HepG2 (cell line): ENCODE data around the gene PDE4C. TPM values are rescaled to one million over a fixed set of nuclear protein-coding genes. Genes with fewer than 3 reads are reported as not detected.

ENCODE experiments used
- ATAC-seq: fragments of 200-7000 bp; cut with Tn5 transposase; 3 replicates; pipeline ENCODE4 v1.9.1; 2020; ENCODE audit warnings: mild to moderate bottlenecking, moderate library complexity
- BruUV-seq: library from RNA; stranded (reverse); fragments of 400-500 nt; replicated peaks from 2 replicates; lab custom pipeline; 2021; lab: Mats Ljungman, UMichigan
- CTCF ChIA-PET: fragments of 300-600 bp; formaldehyde crosslinking; extraction: SDS; loops from one replicate; lab custom pipeline; 2021; ENCODE audit warnings: low total read pairs, inconsistent platforms, low intra/inter-chr PET ratio; lab: Yijun Ruan, JAX
- POLR2A ChIA-PET: fragments of 350-600 bp; sonication (Branson Sonifier 250); formaldehyde crosslinking; loops from one replicate; lab custom pipeline; 2020; ENCODE audit warnings: antibody characterized with exemption, inconsistent platforms; lab: Yijun Ruan, JAX
- DNase-seq: peaks from one replicate; pipeline ENCODE4 v3.0.0-alpha.2; 2015; ENCODE audit warnings: low spot score
- FAIRE-seq: peaks from 3 replicates; lab custom pipeline; 2011; peaks lifted over from hg19 to GRCh38; lab: Jason Lieb, UNC
- H2AFZ ChIP-seq: one replicate; pipeline ENCODE4 v1.6.1; 2011; ENCODE audit warnings: low read length, inconsistent platforms
- H3K27ac ChIP-seq: fragments of 300-600 bp; 3 replicates; pipeline ENCODE4 v1.8.0; 2011; ENCODE audit warnings: mixed run types, mild to moderate bottlenecking, mixed read lengths, low read length, inconsistent platforms; ENCODE audit not compliant: insufficient read depth; ENCODE audit errors: extremely low read length
- H3K27me3 ChIP-seq, 2 experiments: fragments of 200-600 bp in 1 of 2; 2 replicates in 1 of 2; 3 replicates in 1 of 2; pipeline versions ENCODE4 v1.6.0 to v1.8.0; 2011; ENCODE audit warnings: low read length in 2 of 2, mild to moderate bottlenecking in 2 of 2, moderate library complexity in 2 of 2, inconsistent platforms in 1 of 2; ENCODE audit not compliant: insufficient read depth in 2 of 2, control insufficient read depth in 1 of 2
- H3K36me3 ChIP-seq, 2 experiments: fragments of 200-600 bp in 1 of 2; replicated peaks in 1 of 2; 2 replicates in 1 of 2; 3 replicates in 1 of 2; pipeline versions ENCODE4 v1.5.1 to v1.8.0; 2011; ENCODE audit warnings: low read length in 2 of 2, inconsistent platforms in 1 of 2; ENCODE audit not compliant: insufficient read depth in 2 of 2, control insufficient read depth in 1 of 2
- H3K4me1 ChIP-seq: 2 replicates; pipeline ENCODE4 v1.5.1; 2012; ENCODE audit warnings: low read length, inconsistent platforms; ENCODE audit not compliant: insufficient read depth
- H3K4me2 ChIP-seq: 2 replicates; pipeline ENCODE4 v1.6.0; 2011; ENCODE audit warnings: low read depth, low read length, inconsistent platforms
- H3K4me3 ChIP-seq, 3 experiments: fragments of 200-600 bp in 1 of 3; sonication (generic), shearing (Covaris generic) in 1 of 3; replicated peaks in 1 of 3; 2 replicates each; pipeline ENCODE4 v1.5.1; 2011 to 2016; ENCODE audit warnings: low read length in 3 of 3, inconsistent platforms in 2 of 3, low read depth in 2 of 3, mild to moderate bottlenecking in 2 of 3, control low read depth in 1 of 3, mixed read lengths in 1 of 3; ENCODE audit not compliant: insufficient read depth in 1 of 3
- H3K79me2 ChIP-seq: one replicate; pipeline ENCODE4 v1.6.1; 2011; ENCODE audit warnings: low read length, inconsistent platforms; ENCODE audit not compliant: insufficient read depth
- H3K9ac ChIP-seq: 2 replicates; pipeline ENCODE4 v1.6.0; 2011; ENCODE audit warnings: mild to moderate bottlenecking, low read depth, low read length, inconsistent platforms; ENCODE audit not compliant: insufficient read depth
- H3K9me3 ChIP-seq: 2 replicates; pipeline ENCODE4 v1.5.1; 2012; ENCODE audit warnings: mild to moderate bottlenecking, low read length
- H4K20me1 ChIP-seq: 2 replicates; pipeline ENCODE4 v1.6.0; 2011; ENCODE audit warnings: inconsistent platforms, mild to moderate bottlenecking, low read length, moderate library complexity; ENCODE audit not compliant: insufficient read depth
- ESRRA ChIP-seq: sonication (generic); formaldehyde crosslinking; IDR thresholded peaks from 2 replicates; pipeline ENCODE4 v1.5.1; 2020; ENCODE audit warnings: mild to moderate bottlenecking, low read depth, missing genetic modification reagents
- FOXK1 ChIP-seq: sonication (generic); formaldehyde crosslinking; IDR thresholded peaks from 2 replicates; pipeline ENCODE4 v1.4.0; 2020; ENCODE audit warnings: low read depth, missing genetic modification reagents, borderline replicate concordance
- HDAC1 ChIP-seq: sonication (generic); formaldehyde crosslinking; IDR thresholded peaks from 2 replicates; pipeline ENCODE4 v1.5.1; 2020; ENCODE audit warnings: mild to moderate bottlenecking, missing genetic modification reagents
- HDAC2 ChIP-seq: sonication (generic); formaldehyde crosslinking; IDR thresholded peaks from 2 replicates; pipeline ENCODE4 v1.4.0; 2020; ENCODE audit warnings: missing genetic modification reagents
- HOXA9 ChIP-seq: sonication (generic); formaldehyde crosslinking; IDR thresholded peaks from 2 replicates; pipeline ENCODE4 v1.8.1; 2022; ENCODE audit warnings: missing genetic modification reagents, mild to moderate bottlenecking, moderate library complexity, borderline replicate concordance
- NFE2L1 ChIP-seq: sonication (generic); formaldehyde crosslinking; IDR thresholded peaks from 2 replicates; pipeline ENCODE4 v1.4.0; 2020; ENCODE audit warnings: missing genetic modification reagents, mild to moderate bottlenecking, borderline replicate concordance
- PRMT3 ChIP-seq: sonication (generic); formaldehyde crosslinking; IDR thresholded peaks from 2 replicates; pipeline ENCODE4 v1.8.1; 2022; ENCODE audit warnings: low read depth, mild to moderate bottlenecking, moderate library complexity, missing genetic modification reagents, borderline replicate concordance
- REL ChIP-seq: sonication (generic); formaldehyde crosslinking; conservative IDR thresholded peaks from 2 replicates; pipeline ENCODE4 v1.8.0; 2022; ENCODE audit warnings: mild to moderate bottlenecking, missing genetic modification reagents, moderate library complexity
- SIN3B ChIP-seq: fragments of 150-350 bp; IDR thresholded peaks from 2 replicates; pipeline ENCODE4 v1.6.1; 2014; ENCODE audit warnings: low read length
- SNAPC5 ChIP-seq: sonication (generic); formaldehyde crosslinking; IDR thresholded peaks from 2 replicates; pipeline ENCODE4 v1.8.1; 2023; ENCODE audit warnings: mild to moderate bottlenecking, missing genetic modification reagents, borderline replicate concordance
- ZNF205 ChIP-seq: IDR thresholded peaks from 2 replicates; pipeline ENCODE4 v1.6.1; 2018; ENCODE audit warnings: missing biosample characterization, missing genetic modification reagents
- ZNF30 ChIP-seq: sonication (generic); formaldehyde crosslinking; IDR thresholded peaks from 2 replicates; pipeline ENCODE4 v1.5.0; 2020; ENCODE audit warnings: mild to moderate bottlenecking, missing genetic modification reagents
- ZNF460 ChIP-seq: sonication (generic); formaldehyde crosslinking; IDR thresholded peaks from 2 replicates; pipeline ENCODE4 v1.5.1; 2020; ENCODE audit warnings: missing genetic modification reagents, mild to moderate bottlenecking, borderline replicate concordance
- ZNF552 ChIP-seq: sonication (generic); formaldehyde crosslinking; IDR thresholded peaks from 2 replicates; pipeline ENCODE4 v1.9.0; 2022; ENCODE audit warnings: missing genetic modification reagents, mild to moderate bottlenecking, borderline replicate concordance
- WGBS: methylation state at CpG from one replicate; pipeline ENCODE4 v1.1.6; 2017; ENCODE audit warnings: low lambda C conversion rate; 5-methylcytosine and 5-hydroxymethylcytosine counted together
- in situ Hi-C: cut with HindIII; loops from 2 replicates; pipeline ENCODE4 v1.10.0; 2017; ENCODE audit warnings: low pct_unique_long_range_greater_than_20kb; ENCODE audit not compliant: extremely low pct_ligation_motif_present
- intact Hi-C: fragments of 100-400 bp; cut with micrococcal nuclease; formaldehyde crosslinking; loops from one replicate; pipeline ENCODE4 v1.10.0; 2022; ENCODE audit not compliant: unreplicated experiment
- polyA plus RNA-seq, 8 experiments: library from polyadenylated mRNA; depleted of rRNA in 3 of 8; stranded (reverse) in 7 of 8; unstranded in 1 of 8; fragments of >200 nt; fragmentation: Illumina TruSeq in 4 of 8; extraction: Trizol in 4 of 8; gene quantifications; 2 replicates each; pipeline versions ENCODE4 v1.2.1 to v1.2.3, GENCODE V29; 2011 to 2016; ENCODE audit warnings: low read depth in 4 of 8, missing spikeins in 1 of 8, mixed read lengths in 1 of 8; ENCODE audit not compliant: insufficient read depth in 1 of 8
- total RNA-seq, 5 experiments: library from RNA; depleted of rRNA; stranded (reverse); fragments of >200 nt; fragmentation: Illumina TruSeq; extraction: Trizol; gene quantifications; 2 replicates each; pipeline ENCODE4 v1.2.3, GENCODE V29; 2016; ENCODE audit warnings: low read depth in 1 of 5
- TF ChIP-seq, protein P1 (sequence below): sonication (generic); formaldehyde crosslinking; IDR thresholded peaks from 2 replicates; pipeline ENCODE4 v1.8.1; 2023; ENCODE audit warnings: mild to moderate bottlenecking, inconsistent platforms, moderate library complexity, missing genetic modification reagents, borderline replicate concordance

Gene PDE4C
- total and polyA plus RNA-seq, 2 of the 13 experiments (the other 11 are each of a cell fraction or from before 2014, with no cell fraction given): 1.4 to 14.0 TPM

- peaks cover 5% of the 10 kb centered on the region for H3K79me2 ChIP-seq
These were observed 47.5 kb upstream of the PDE4C start for GRCh38 chr19:18273561-18274218.

DNA sequence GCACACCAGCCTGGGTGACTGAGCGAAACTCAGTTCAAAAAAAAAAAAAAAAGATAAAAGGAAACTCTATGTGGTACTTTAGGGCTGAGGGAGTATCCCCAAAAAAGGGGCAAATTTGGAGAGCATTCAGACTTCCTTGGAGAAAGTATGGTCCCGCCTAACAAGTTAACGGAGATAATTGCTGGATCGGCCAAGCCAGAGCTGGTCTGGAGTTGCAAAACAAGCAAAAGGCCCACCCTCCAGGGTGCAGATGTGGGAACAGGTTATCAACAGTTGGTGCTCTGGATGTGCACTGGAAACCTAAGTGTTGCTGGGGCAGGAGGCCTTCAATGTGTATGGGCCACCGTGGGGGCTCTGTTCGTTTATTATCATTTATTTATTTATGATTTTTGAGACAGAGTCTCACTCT is 45.2 kb upstream of the PDE4C start:
- in situ Hi-C loops (loop anchor here (10.0 kb wide), 1 partner anchor 143 kb away; the partner anchor contains the start of gene SSBP4), intact Hi-C loops (no loop called here)
- 16% methylated on average over 5 of the region's 6 CpGs for WGBS
- Histone ChIP-seq H2AFZ (no peak overlapping the region), H3K79me2 (no peaks in the 10 kb centered on the region), H3K9ac (no peak overlapping the region), H3K4me3 (no peak overlapping the region), H3K27me3 (no peaks in the 10 kb centered on the region), H4K20me1 (peaks cover 10% of the 10 kb centered on the region), H3K27ac (no peak overlapping the region), H3K9me3 (no peaks in the 10 kb centered on the region), H3K4me1 (peaks cover 38% of the 10 kb centered on the region), H3K4me2 (no peak overlapping the region), H3K36me3 (no peaks in the 10 kb centered on the region)
- FAIRE-seq: no peak
- CTCF ChIA-PET: no interaction called here
- ATAC-seq: no peak
- POLR2A ChIA-PET: no interaction called here
- DNase-seq: no peak
- no TSS peak for BruUV-seq
- TF ChIP-seq HOXA9 (CRISPR knock-in tag) (no peak), ZNF205 (CRISPR knock-in tag) (no peak), ZNF30 (CRISPR knock-in tag) (no peak), FOXK1 (CRISPR knock-in tag) (no peak), ESRRA (CRISPR knock-in tag) (no peak), SIN3B (no peak), HDAC1 (CRISPR knock-in tag) (no peak), NFE2L1 (CRISPR knock-in tag) (no peak), SNAPC5 (no peak), PRMT3 (CRISPR knock-in tag) (no peak)
- TF ChIP-seq, protein P1, sequence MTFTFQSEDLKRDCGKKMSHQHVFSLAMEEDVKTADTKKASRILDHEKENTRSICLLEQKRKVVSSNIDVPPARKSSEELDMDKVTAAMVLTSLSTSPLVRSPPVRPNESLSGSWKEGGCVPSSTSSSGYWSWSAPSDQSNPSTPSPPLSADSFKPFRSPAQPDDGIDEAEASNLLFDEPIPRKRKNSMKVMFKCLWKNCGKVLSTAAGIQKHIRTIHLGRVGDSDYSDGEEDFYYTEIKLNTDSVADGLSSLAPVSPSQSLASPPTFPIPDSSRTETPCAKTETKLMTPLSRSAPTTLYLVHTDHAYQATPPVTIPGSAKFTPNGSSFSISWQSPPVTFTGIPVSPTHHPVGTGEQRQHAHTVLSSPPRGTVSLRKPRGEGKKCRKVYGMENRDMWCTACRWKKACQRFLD (CRISPR knock-in tag): no peak

More at GRCh38 chr19:18273561-18274218, 47.5 kb upstream of the PDE4C start:
- POLR2A ChIA-PET: interaction anchor here (0.8 to 3.3 kb wide), 15 partner anchors 12 to 165 kb away, joined by 3 to 23 read pairs (median 7); partner anchors contain the start of genes GDF15 and LSM4
- intact Hi-C loops: no loop called here
- DNase-seq (no peak), ATAC-seq (no peak)
- Histone ChIP-seq H3K4me1 (peaks cover 59% of the 10 kb centered on the region), H4K20me1 (peaks cover 21% of the 10 kb centered on the region), H3K27me3 (no peaks in the 10 kb centered on the region), H3K9ac (no peak overlapping the region)
- TF ChIP-seq ZNF460 (CRISPR knock-in tag) (no peak), HDAC2 (CRISPR knock-in tag) (no peak), NFE2L1 (CRISPR knock-in tag) (no peak), REL (CRISPR knock-in tag) (no peak), ZNF552 (CRISPR knock-in tag) (no peak)
- TF ChIP-seq, all 625 proteins: peak for 0
- no peak overlapping the region; a peak in 1 of 6 replicates for H3K4me3 ChIP-seq
- CTCF ChIA-PET: no interaction called here
- 82% methylated on average over 13 of the region's 13 CpGs for WGBS
- no peak for FAIRE-seq
- peak overlapping the region; percentile 73 for H3K27ac ChIP-seq
- in situ Hi-C loops: loop anchor here (10.0 kb wide), 1 partner anchor 141 kb away; the partner anchor contains the start of gene SSBP4
- H3K4me2 ChIP-seq: peak overlapping the region; percentile 78
- no peaks in the 10 kb centered on the region for H3K9me3 ChIP-seq
- peaks cover under 1 to 5% of the 10 kb centered on the region in 2 experiments; a peak in 4 of 5 replicates for H3K36me3 ChIP-seq
- BruUV-seq: no TSS peak
- no peak overlapping the region for H2AFZ ChIP-seq
